IPS DF 4.7 (cell line): Measurements from ENCODE around the gene GLI3.

Source experiments
- DNase-seq: peaks from one replicate; pipeline ENCODE4 v3.0.0-alpha.2; 2013; ENCODE audit warnings: low spot score; ENCODE audit errors: extremely low read depth

Gene GLI3

GRCh38 chr7:42175834-42176723 is 60.9 kb downstream of the GLI3 start:
- no peak for DNase-seq

- no peak for DNase-seq
These were observed 62.6 kb downstream of the GLI3 start for GRCh38 chr7:42174391-42174912.

- no peak for DNase-seq
These were observed 66.3 kb downstream of the GLI3 start for GRCh38 chr7:42170724-42171123.

GRCh38 chr7:42168512-42168911 is 68.5 kb downstream of the GLI3 start:
- DNase-seq, result no peak

- DNase-seq, result no peak
These were observed 69.3 kb downstream of the GLI3 start for GRCh38 chr7:42167631-42168236.

- no peak for DNase-seq
These were observed 69.8 kb downstream of the GLI3 start for GRCh38 chr7:42167206-42167605.

GRCh38 chr7:42164881-42165428 is 72.1 kb downstream of the GLI3 start:
- DNase-seq, result no peak

- DNase-seq, result no peak
These were observed 74.3 kb downstream of the GLI3 start for GRCh38 chr7:42162560-42163325.

GRCh38 chr7:42161719-42162118 is 75.3 kb downstream of the GLI3 start:
- DNase-seq, result no peak

GRCh38 chr7:42161110-42161509 is 75.9 kb downstream of the GLI3 start:
- no peak for DNase-seq

GRCh38 chr7:42159130-42159529 is 77.9 kb downstream of the GLI3 start:
- DNase-seq, result no peak

- no peak for DNase-seq
These were observed 79.9 kb downstream of the GLI3 start for GRCh38 chr7:42156967-42157721.

GRCh38 chr7:42156291-42156865 is 80.6 kb downstream of the GLI3 start:
- no peak for DNase-seq

GRCh38 chr7:42155584-42156290 is 81.3 kb downstream of the GLI3 start:
- no peak for DNase-seq

GRCh38 chr7:42154173-42154572 is 82.8 kb downstream of the GLI3 start:
- no peak for DNase-seq

- DNase-seq, result no peak
These were observed 84.4 kb downstream of the GLI3 start for GRCh38 chr7:42152329-42153205.

GRCh38 chr7:42151309-42151708 is 85.7 kb downstream of the GLI3 start:
- DNase-seq, result no peak

- DNase-seq, result no peak
These were observed 91.5 kb downstream of the GLI3 start for GRCh38 chr7:42145539-42145938.

- DNase-seq, result no peak
These were observed 92.4 kb downstream of the GLI3 start for GRCh38 chr7:42144604-42145003.
